K562 (cell line): ENCODE results near the gene GPAT3. TPM values are rescaled to one million over a fixed set of nuclear protein-coding genes. Genes with fewer than 3 reads are reported as not detected.

Experiments used
- ARNT ChIP-seq, 2 experiments: fragments of 450-650 bp; IDR thresholded peaks; 2 replicates each; pipeline ENCODE4 v1.6.1; 2016; ENCODE audit warnings: mild to moderate bottlenecking in 1 of 2
- CBX5 ChIP-seq: IDR thresholded peaks from 2 replicates; pipeline ENCODE4 v1.6.1; 2014; ENCODE audit warnings: low read depth, borderline replicate concordance
- FOXM1 ChIP-seq, 2 experiments: fragments of 450-650 bp in 1 of 2; sonication (generic) in 1 of 2; formaldehyde crosslinking in 1 of 2; IDR thresholded peaks; 2 replicates each; pipeline versions ENCODE4 v1.6.1 to v1.9.0; 2017 to 2022; ENCODE audit warnings: low read depth in 2 of 2, mild to moderate bottlenecking in 2 of 2, missing genetic modification reagents in 1 of 2, moderate library complexity in 1 of 2
- KLF13 ChIP-seq: fragments of 450-650 bp; IDR thresholded peaks from 2 replicates; pipeline ENCODE4 v1.6.1; 2016; ENCODE audit warnings: missing genetic modification characterization, low read depth, mild to moderate bottlenecking, missing compliant biosample characterization, moderate library complexity, borderline replicate concordance
- PHB ChIP-seq: fragments of 250-450 bp; sonication (Bioruptor Pico); IDR thresholded peaks from 2 replicates; pipeline ENCODE4 v1.5.0; 2021
- PYGO2 ChIP-seq: fragments of 450-650 bp; IDR thresholded peaks from 2 replicates; pipeline ENCODE4 v1.6.1; 2016; ENCODE audit warnings: mild to moderate bottlenecking, missing genetic modification characterization, moderate library complexity, missing compliant biosample characterization
- RBM14 ChIP-seq: fragments of 200-400 bp; formaldehyde crosslinking; IDR thresholded peaks from 2 replicates; pipeline ENCODE4 v1.6.1; 2018; ENCODE audit warnings: low read depth, mild to moderate bottlenecking, low read length, moderate library complexity, borderline replicate concordance; ENCODE audit not compliant: insufficient read depth
- SIX5 ChIP-seq, 2 experiments: IDR thresholded peaks; 2 replicates each; pipeline ENCODE4 v1.6.1; 2011; ENCODE audit warnings: low read length in 2 of 2, borderline replicate concordance in 1 of 2, low read depth in 1 of 2, mild to moderate bottlenecking in 1 of 2, moderate library complexity in 1 of 2; ENCODE audit not compliant: insufficient read depth in 1 of 2
- SMAD3 ChIP-seq: fragments of 450-650 bp; formaldehyde crosslinking; conservative IDR thresholded peaks from 2 replicates; pipeline ENCODE4 v1.4.0; 2020; ENCODE audit warnings: mild to moderate bottlenecking
- SMARCA4 ChIP-seq: fragments of 450-650 bp; IDR thresholded peaks from 2 replicates; pipeline ENCODE4 v1.6.1; 2016
- TCF15 ChIP-seq: fragments of 250-450 bp; sonication (Bioruptor Pico); IDR thresholded peaks from 2 replicates; pipeline ENCODE4 v1.8.0; 2022; ENCODE audit warnings: moderate library complexity, mild to moderate bottlenecking, inconsistent platforms
- TCF3 ChIP-seq: sonication (generic); formaldehyde crosslinking; IDR thresholded peaks from 2 replicates; pipeline ENCODE4 v1.4.0; 2020; ENCODE audit warnings: mild to moderate bottlenecking, missing genetic modification reagents
- ZNF431 ChIP-seq: sonication (generic); formaldehyde crosslinking; IDR thresholded peaks from 2 replicates; pipeline ENCODE4 v1.8.0; 2022; ENCODE audit warnings: mild to moderate bottlenecking, missing genetic modification reagents
- ZNF639 ChIP-seq, 2 experiments: fragments of 200-800 bp in 1 of 2; sonication (Bioruptor generic) in 1 of 2; sonication (generic) in 1 of 2; formaldehyde crosslinking in 1 of 2; IDR thresholded peaks in 1 of 2; conservative IDR thresholded peaks in 1 of 2; 2 replicates each; pipeline versions ENCODE4 v1.5.0 to v1.6.1; 2016 to 2020; ENCODE audit warnings: missing compliant biosample characterization in 1 of 2, missing genetic modification characterization in 1 of 2, missing genetic modification reagents in 1 of 2
- polyA plus RNA-seq, 8 experiments: library from polyadenylated mRNA; depleted of rRNA in 4 of 8; stranded (reverse) in 5 of 8; unstranded in 3 of 8; fragments of >200 nt; fragmentation: Nextera tagmentation in 2 of 8; fragmentation: Illumina TruSeq in 1 of 8; extraction: Ambion mirVana in 2 of 8; extraction: Trizol in 1 of 8; gene quantifications; 2 replicates each; pipeline versions ENCODE4 v1.2.1 to v1.2.3, GENCODE V29; 2011 to 2014; ENCODE audit warnings: inconsistent platforms in 1 of 8, missing spikeins in 1 of 8
- total RNA-seq, 7 experiments: library from RNA; depleted of rRNA in 6 of 7; stranded (reverse); fragments of >200 nt in 6 of 7; fragmentation: Illumina TruSeq in 2 of 7; extraction: Trizol in 2 of 7; gene quantifications; 2 replicates each; pipeline versions ENCODE4 v1.2.1 to v1.2.3, GENCODE V29; 2011 to 2021; ENCODE audit warnings: low replicate concordance in 1 of 7
- TF ChIP-seq, protein P1 (sequence below), 3 experiments: fragments of 200-800 bp in 1 of 3; sonication (Bioruptor generic) in 1 of 3; sonication (generic) in 1 of 3; formaldehyde crosslinking in 1 of 3; IDR thresholded peaks; 2 replicates each; pipeline versions ENCODE4 v1.6.1 to v1.8.0; 2016 to 2022; ENCODE audit warnings: mild to moderate bottlenecking in 2 of 3, missing compliant biosample characterization in 2 of 3, missing genetic modification characterization in 2 of 3, missing genetic modification reagents in 1 of 3
- TF ChIP-seq, protein P2 (sequence below): fragments of 200-800 bp; sonication (Bioruptor generic); IDR thresholded peaks from 2 replicates; pipeline ENCODE4 v1.6.1; 2016; ENCODE audit warnings: missing genetic modification characterization, missing compliant biosample characterization

GPAT3 gene
- total and polyA plus RNA-seq, 9 of the 15 experiments (the other 6 are each of a cell fraction or from before 2014, with no cell fraction given), result 4.1 to 16.1 (median 13.1) TPM

GRCh38 chr4:83629945-83630721 lies 94.2 kb downstream of the GPAT3 start (continued):
- TF ChIP-seq ZNF639 (CRISPR knock-in tag; conservative IDR thresholded peaks at IDR 0.05 in 1 of 2, IDR thresholded peaks at IDR 0.05 in 1 of 2) (peak in 1 of 2 experiments; percentile 88; a peak in 2 of 4 replicates), TCF3 (CRISPR knock-in tag) (peak; percentile 100), CBX5 (peak; percentile 46), SMAD3 (peak; percentile 85), ARNT (IDR thresholded peaks at IDR 0.05) (peak; percentile 88 to 97; a peak in 3 of 4 replicates), KLF13 (no peak), FOXM1 (IDR thresholded peaks at IDR 0.05; ENCODE audit: low read depth) (peak; percentile 94), FOXM1 (CRISPR knock-in tag; IDR thresholded peaks at IDR 0.05; ENCODE audit: low read depth) (no peak), TCF15 (CRISPR knock-in tag) (no peak), PYGO2 (tag) (peak; percentile 86), PHB (CRISPR knock-in tag) (no peak), SMARCA4 (peak; percentile 99), SIX5 (IDR thresholded peaks at IDR 0.05; ENCODE audit: borderline replicate concordance in 1 of 2, insufficient read depth in 1 of 2, low read depth in 1 of 2, low read length in 2 of 2) (no peak), ZNF431 (CRISPR knock-in tag) (peak; percentile 65), RBM14 (no peak)
- TF ChIP-seq, protein P1, sequence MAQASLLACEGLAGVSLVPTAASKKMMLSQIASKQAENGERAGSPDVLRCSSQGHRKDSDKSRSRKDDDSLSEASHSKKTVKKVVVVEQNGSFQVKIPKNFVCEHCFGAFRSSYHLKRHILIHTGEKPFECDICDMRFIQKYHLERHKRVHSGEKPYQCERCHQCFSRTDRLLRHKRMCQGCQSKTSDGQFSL (CRISPR knock-in tag; IDR thresholded peaks at IDR 0.05), result 0 out of 2 replicates have a peak, but pooled peaks have one; percentile 50
- TF ChIP-seq, protein P1 (tag; IDR thresholded peaks at IDR 0.05), result no peak
- TF ChIP-seq, protein P2, sequence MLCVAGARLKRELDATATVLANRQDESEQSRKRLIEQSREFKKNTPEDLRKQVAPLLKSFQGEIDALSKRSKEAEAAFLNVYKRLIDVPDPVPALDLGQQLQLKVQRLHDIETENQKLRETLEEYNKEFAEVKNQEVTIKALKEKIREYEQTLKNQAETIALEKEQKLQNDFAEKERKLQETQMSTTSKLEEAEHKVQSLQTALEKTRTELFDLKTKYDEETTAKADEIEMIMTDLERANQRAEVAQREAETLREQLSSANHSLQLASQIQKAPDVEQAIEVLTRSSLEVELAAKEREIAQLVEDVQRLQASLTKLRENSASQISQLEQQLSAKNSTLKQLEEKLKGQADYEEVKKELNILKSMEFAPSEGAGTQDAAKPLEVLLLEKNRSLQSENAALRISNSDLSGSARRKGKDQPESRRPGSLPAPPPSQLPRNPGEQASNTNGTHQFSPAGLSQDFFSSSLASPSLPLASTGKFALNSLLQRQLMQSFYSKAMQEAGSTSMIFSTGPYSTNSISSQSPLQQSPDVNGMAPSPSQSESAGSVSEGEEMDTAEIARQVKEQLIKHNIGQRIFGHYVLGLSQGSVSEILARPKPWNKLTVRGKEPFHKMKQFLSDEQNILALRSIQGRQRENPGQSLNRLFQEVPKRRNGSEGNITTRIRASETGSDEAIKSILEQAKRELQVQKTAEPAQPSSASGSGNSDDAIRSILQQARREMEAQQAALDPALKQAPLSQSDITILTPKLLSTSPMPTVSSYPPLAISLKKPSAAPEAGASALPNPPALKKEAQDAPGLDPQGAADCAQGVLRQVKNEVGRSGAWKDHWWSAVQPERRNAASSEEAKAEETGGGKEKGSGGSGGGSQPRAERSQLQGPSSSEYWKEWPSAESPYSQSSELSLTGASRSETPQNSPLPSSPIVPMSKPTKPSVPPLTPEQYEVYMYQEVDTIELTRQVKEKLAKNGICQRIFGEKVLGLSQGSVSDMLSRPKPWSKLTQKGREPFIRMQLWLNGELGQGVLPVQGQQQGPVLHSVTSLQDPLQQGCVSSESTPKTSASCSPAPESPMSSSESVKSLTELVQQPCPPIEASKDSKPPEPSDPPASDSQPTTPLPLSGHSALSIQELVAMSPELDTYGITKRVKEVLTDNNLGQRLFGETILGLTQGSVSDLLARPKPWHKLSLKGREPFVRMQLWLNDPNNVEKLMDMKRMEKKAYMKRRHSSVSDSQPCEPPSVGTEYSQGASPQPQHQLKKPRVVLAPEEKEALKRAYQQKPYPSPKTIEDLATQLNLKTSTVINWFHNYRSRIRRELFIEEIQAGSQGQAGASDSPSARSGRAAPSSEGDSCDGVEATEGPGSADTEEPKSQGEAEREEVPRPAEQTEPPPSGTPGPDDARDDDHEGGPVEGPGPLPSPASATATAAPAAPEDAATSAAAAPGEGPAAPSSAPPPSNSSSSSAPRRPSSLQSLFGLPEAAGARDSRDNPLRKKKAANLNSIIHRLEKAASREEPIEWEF (CRISPR knock-in tag), result no peak
